Cortex of kidney (tissue), 1 donor: ENCODE data around the gene NOX1.
"Not testable (repeated sequence)": the region's sequence is repeated elsewhere in the genome, so short reads cannot be mapped to it uniquely, and the experiment has no call there.

Experiments
- DNase-seq: peaks from one replicate; lab custom pipeline; 2025; lab: John Stamatoyannopoulos, UW

The NOX1 gene

GRCh38 chrX:100819837-100820666, 54.1 kb downstream of the NOX1 start, which contains the start of gene CSTF2:
Gene CSTF2 (plus strand): TSS chrX:100820391. CDS start chrX:100820417, 26 bp downstream.
- DNase-seq: no peak

DNA sequence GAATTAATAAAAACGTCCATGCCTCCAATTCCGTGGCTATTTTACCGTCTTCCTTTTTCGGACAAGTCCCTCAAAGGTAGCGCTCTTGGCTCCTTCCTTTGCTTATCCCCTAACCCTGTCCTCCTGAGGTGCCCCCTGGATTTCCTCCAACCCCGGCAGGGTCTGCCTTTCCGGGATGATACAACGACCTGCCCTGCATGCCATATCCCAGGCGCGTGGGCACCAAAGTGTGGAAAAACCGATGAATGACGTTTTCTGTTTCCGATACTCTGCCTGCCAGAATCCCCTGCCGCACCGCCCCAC, 54.7 kb downstream of the NOX1 start:
- DNase-seq: no peak

DNA sequence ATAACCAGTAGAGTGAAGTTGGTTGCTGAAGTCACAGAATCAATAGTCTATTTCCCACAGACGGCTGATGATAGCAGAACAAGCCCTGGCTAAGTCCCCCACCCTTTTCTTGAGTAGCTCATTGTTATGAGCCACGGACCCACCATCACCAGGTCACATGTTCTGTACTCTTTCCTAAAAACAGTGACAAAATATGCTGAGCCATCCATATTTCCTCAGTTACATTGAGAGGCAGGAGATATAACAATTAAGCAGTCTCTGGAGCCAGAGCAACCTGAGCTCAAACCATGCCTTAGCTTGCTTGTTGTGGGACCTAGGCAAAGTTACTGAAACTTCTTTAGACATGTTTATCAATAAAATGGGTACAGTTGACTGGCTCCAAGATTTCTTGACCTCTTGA, 56.8 kb downstream of the NOX1 start:
- no peak for DNase-seq

DNA sequence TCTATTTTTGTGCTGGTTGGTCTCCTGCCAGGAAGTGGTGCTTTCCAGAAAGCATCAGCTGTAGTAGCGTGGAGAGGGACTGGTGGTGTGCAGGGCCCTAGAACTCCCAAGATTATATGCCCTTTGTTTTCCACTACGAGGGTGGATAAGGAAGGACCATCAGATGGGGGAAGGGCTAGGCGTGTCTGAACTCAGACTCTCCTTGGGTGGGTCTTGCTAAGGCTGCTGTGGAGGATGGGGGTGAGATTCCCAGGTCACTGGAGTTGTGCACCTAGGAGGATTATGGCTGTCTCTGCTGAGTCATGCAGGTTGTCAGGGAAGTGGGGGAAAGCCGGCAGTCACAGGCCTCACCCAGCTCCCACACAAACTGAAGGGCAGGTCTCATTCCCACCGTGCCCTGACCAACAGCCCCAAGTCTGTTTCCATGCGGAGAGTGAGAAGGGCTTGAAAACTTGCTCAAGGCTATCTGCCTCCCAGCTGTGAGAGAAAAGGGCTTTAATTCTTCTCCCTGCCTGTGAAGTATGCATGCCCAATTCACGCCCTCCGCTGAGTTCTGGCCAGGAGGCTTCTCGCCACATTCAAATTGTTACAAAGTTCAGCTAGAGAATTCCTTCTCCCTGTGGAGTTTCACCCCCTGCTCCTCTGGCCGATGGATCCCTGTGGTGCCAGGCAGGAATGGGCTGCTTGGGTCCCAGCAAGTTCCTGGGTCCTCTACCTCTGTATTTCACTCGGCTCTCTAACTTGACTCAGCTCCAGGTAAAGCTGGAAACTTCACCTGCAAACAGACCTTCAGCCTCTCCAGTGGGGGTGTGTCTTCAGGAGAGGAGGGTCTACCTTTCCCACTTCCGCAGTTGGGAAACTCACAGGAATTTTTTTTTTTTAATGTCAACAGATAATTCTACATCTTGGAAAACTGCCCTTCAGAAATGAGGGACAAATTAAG, 61.7 kb downstream of the NOX1 start:
- DNase-seq: no peak

DNA sequence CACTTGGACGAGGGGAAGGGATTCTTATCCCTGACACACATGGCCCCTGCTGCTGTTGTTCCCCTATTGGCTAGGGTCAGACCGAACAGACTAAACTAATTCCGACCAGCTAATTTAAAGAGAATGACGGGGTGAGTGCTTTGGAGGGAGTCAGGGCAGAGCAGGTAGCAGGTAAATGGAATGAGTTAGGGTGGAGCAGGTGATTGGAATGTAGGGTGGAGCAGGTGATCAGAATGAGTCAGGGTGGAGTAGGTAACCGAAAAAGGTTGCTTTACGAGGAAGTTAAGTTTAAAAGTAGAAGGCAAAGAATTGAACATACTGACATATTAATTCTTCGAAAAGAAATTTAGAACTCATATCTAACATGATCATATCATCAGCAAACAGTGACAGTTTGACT, 65.9 kb downstream of the NOX1 start:
- not testable (repeated sequence) for DNase-seq

- no peak for DNase-seq
Measured at GRCh38 chrX:100804780-100805179, 69.4 kb downstream of the NOX1 start.

DNA sequence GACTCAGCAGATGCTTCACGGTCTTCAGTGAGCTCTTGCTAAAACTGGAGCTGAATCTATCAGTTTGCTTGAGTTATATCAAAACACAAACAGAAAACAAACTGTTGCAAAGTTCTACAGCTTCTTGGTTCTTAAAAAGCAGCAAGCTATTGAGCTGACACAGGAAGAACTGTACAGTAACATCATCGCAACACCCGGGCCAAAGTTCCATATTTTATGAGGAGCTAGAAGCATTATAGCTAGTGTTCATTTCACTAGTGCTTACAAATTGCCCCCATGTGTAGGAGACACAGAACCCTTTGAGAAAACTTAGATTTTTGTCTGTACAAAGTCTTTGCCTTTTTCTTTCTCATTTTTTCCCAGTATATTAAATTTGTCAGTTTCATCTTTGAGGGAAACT, 71.3 kb downstream of the NOX1 start:
- no peak for DNase-seq

GRCh38 chrX:100798484-100799214, 75.5 kb downstream of the NOX1 start:
- no peak for DNase-seq

- no peak for DNase-seq
Measured at GRCh38 chrX:100797359-100797758, 76.8 kb downstream of the NOX1 start.

DNA sequence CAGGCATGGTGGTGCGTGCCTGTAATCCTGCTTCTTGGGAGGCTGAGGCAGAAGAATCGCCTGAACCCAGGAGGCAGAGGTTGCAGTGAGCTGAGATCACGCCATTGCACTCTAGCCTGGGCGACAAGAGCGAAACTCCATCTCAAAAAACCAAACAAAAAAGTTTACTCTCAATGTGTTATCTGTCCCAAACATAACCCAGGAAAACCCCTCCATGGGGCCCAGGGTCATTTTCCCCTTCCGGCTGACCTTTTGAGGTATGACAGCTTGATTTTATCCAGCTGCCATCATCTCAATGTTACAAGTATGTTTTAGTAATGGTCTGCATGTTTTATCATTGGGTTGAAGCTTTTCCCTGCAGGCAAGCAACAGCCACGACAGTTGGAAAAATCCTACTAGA, 77.8 kb downstream of the NOX1 start:
- DNase-seq: not testable (repeated sequence)
